Tibial nerve (tissue), 3 donors: ENCODE measurements around the gene MOB1A.

Experiments used
- POLR2A ChIP-seq, 2 donors: fragments of 450-650 bp; IDR thresholded peaks; one replicate each; pipeline ENCODE4 v1.6.1; 2017; ENCODE audit warnings: antibody characterized with exemption in 2 of 2, mild to moderate bottlenecking in 2 of 2, moderate library complexity in 2 of 2
- TF ChIP-seq, protein P1 (sequence below), 5 experiments: fragments of 200-600 bp in 3 of 5; fragments of 450-650 bp in 2 of 5; sonication (generic) in 3 of 5; IDR thresholded peaks; one replicate each; pipeline ENCODE4 v1.5.1; 2016 to 2019; ENCODE audit warnings: antibody characterized with exemption in 5 of 5, mild to moderate bottlenecking in 3 of 5, moderate library complexity in 2 of 5

DNA sequence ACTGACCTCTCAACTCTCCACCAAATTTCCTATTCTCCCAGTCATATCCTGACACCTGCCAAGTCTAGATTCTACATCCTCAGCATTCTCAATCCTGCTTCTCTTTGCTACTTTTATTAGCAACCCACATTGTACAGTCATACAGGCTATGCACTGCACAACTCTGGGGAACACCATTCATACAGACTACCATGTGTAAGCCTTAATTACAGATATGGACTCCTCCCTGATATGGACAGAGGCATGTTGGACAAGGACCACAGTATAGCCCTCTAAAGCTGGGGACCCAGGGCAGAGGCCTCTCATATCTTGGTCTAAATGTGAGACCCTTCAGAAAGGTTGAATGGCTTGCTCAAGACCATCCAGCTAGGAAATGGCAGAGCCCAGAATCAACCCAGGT, 67.3 kb downstream of the MOB1A start:
- no peak for TF ChIP-seq POLR2A (IDR thresholded peaks at IDR 0.05)
- TF ChIP-seq, protein P1, sequence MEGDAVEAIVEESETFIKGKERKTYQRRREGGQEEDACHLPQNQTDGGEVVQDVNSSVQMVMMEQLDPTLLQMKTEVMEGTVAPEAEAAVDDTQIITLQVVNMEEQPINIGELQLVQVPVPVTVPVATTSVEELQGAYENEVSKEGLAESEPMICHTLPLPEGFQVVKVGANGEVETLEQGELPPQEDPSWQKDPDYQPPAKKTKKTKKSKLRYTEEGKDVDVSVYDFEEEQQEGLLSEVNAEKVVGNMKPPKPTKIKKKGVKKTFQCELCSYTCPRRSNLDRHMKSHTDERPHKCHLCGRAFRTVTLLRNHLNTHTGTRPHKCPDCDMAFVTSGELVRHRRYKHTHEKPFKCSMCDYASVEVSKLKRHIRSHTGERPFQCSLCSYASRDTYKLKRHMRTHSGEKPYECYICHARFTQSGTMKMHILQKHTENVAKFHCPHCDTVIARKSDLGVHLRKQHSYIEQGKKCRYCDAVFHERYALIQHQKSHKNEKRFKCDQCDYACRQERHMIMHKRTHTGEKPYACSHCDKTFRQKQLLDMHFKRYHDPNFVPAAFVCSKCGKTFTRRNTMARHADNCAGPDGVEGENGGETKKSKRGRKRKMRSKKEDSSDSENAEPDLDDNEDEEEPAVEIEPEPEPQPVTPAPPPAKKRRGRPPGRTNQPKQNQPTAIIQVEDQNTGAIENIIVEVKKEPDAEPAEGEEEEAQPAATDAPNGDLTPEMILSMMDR (IDR thresholded peaks at IDR 0.05): no peak
